SKM-1 (cell line): ENCODE data around the gene SPRED2.
A peak's percentile ranks its signal among the peaks of the same experiment; 100 is the strongest.

Source experiments
- DNase-seq: peaks from one replicate; lab custom pipeline; 2025; ENCODE audit not compliant: unreplicated experiment; lab: John Stamatoyannopoulos, UW

SPRED2 gene

DNA sequence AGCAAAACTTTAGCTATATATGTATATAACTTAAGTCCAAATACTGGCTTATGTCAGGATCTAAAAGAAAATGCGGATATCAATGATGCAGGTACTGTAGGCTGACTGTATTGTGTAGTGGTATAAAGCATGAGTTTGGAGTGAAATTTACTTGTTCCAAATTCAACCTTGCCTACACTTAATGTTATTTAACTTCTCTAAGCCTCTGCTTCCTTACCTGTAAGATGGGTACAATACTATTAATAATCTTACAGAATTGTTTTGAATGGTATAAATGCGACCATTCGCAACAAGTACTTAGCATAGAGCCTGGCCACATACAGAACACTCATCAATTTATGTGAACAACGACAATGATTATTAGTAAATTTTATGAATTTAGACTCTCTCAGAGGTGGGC is 62.4 kb downstream of the SPRED2 start:
- DNase-seq = no peak

DNA sequence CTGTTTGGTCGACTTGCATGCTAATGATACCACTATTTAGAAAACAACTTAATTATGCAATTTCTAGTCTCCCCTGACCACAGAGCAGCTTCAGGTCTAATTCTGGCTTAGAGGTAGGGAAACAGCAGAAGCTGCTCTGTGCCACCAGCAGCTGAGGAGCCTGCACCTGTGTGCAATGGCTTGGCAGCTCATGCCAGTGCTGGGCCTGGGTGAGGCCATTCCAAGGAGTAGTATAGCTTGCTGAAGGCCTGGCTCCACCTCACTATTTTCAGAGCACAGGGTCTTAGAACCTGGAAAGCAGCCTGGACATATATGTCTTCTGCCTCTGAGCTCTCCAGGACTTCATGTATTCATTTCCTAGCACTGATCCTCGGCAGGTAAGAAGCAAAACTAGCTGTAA is 62.8 kb downstream of the SPRED2 start:
- DNase-seq = no peak

DNA sequence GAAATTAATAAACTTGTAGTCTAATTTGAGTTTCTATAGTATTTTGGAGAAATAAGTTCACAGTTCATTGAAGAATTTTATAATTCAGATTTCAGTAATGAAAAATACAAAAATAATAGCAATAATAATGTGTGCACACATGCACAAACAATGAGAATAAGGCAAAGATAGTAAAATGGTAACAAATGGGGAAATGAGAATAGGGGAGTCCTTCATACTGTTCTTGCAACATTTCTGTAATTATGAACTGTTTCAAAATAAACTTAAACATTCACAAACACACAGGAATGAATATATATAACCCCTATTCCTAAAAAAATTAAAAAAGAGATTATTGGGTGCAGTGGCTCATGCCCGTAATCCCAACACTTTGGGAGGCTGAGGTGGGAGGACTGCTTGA is 63.9 kb downstream of the SPRED2 start:
- no peak for DNase-seq

DNA sequence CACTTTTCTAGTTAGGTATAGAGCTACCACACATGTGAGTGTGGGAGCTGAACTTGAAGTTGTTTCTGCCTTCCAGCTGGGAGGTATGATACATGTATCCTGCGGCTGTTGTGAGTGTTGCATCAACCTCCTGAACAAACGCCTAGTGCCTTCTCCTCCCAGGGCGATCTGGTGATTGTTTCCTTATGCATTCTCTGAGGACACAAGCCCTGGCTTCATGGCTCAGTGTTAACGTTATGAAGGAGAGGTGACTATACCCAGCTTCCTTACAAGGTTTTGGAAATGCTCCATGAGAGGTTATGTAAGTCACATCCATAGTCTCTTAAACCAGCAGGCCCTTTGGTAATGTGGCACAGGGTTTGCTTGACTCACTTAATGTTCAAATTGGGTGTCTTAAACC is 64.9 kb downstream of the SPRED2 start:
- no peak for DNase-seq

DNA sequence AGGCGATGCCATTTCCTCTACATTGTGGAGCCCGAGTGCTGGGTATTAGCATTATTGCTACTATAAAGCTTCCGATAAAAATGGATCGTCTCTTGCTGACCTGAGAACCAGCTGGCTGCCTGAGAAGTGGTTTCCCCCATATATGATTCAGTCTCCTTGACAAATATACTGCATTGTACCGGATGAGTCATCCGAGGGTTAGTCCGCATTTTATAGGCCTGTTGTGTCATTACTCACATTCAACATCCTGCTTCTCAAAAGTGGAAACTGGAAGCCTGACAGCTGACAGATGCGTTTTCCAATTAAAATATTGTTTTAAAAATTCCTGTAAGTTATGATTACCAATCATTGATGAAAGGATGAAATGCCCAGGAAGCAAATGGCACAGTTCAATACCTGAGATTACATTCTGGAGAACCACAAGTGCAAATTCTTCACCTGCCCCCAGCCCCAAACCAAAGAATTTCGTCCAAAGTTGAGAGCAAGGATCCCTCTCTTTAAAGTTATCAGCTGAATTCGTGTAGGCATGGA is 65.7 kb downstream of the SPRED2 start:
- no peak for DNase-seq

DNA sequence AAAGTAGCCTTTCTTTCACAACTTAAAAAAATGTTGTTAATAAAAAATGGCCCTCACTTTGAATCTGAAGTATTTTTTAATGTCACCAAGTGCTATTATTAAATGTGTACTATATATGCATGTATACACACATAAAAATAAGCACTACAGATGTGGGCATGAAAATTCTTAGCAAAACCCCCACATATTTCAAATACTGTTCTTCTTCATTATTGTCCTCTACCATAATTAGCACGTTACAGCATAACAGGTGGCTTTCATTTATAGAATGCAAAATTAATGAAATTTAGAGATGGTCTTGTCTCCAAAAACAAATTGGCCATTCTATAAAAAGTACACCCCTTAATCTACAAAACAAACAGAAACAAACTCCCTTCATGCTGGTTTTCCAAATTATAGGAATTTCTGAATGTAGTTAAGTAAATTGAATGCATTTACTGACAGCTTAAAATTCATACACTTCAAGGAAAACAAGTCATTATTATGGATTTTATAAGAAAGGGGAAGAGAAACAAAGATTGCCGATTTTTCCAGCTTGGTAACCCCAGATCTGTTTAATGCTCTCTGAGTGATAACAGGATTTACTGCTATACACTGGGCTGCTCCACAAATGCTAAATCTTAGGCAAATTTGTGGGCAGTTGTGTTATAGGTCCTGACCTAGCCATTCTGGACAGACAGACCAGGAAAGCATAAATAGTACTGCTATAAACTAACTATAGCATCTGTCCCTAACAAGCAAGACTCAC is 67.2 kb downstream of the SPRED2 start:
- no peak for DNase-seq

DNA sequence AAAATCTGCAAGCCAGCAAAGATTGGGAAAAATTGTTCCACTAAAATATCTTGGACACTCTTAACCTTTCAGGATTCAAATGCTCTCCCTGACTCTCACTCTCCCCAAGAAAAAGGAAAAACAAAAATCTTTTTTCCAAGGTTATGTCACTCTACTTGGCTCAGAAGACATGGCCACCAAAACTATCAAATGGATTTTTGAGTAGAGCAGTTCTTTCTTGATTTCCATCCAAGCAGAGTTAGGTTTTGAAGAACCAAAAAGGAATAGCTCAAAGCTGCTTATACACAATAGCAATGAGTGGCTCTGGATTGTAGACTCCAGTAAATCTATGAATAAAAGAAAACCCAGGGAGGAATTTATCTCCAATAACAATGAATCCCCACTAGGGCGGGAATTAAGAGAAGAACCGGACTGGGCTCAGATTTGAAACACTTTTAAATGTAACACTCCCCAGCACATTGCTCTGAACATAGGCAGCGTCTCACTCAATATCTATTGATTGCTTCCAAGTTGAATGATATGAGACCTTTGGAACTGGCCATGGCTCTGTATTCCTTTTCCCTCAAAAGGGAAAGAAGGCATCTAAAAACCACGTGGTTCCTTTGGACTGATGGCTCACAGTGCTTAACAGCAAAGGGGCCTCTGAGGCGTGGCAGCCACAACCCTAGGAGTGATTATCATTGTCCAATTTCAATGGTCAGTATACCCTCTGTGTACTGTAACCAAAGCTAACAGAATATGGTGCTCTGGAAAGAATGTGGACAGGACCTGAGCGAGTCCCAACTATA is 68.3 kb downstream of the SPRED2 start:
- DNase-seq = no peak

DNA sequence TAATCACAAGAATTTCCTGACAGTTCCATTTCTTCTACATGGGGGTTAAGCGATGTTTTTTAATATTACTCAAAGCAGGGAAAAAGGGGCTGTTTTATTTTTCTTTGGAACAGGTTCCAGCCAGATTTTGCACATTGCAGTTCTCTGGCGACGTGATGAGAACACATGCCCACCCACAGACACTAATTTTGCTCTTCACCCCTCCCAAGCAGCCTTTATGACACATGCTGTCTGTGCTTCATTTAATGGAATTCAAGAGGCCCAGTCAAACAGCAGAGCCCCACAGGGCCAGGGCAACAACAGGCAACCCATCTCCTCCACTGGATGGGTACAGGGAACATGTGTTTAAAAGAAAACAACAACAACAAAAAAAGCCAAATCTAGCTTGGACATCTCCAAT is 70.8 kb downstream of the SPRED2 start:
- DNase-seq = no peak

DNA sequence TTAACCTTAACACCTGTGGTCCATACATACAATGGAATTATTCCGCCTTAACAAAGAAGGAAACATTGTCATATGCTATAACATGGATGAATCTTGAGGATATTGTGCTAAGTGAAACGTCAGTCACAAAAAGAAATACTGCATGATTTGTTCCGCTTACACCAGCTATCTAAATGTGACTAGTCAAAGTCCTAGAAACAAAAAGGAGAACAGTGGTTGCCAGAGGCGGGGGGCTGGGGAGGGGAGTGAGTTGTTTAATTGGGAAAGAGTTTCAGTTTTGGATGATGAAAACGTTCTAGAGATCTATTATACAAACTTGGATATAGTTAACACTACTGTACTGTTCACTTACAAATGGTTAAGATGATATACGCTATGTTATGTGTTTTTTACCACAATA is 72.0 kb downstream of the SPRED2 start:
- DNase-seq = no peak

DNA sequence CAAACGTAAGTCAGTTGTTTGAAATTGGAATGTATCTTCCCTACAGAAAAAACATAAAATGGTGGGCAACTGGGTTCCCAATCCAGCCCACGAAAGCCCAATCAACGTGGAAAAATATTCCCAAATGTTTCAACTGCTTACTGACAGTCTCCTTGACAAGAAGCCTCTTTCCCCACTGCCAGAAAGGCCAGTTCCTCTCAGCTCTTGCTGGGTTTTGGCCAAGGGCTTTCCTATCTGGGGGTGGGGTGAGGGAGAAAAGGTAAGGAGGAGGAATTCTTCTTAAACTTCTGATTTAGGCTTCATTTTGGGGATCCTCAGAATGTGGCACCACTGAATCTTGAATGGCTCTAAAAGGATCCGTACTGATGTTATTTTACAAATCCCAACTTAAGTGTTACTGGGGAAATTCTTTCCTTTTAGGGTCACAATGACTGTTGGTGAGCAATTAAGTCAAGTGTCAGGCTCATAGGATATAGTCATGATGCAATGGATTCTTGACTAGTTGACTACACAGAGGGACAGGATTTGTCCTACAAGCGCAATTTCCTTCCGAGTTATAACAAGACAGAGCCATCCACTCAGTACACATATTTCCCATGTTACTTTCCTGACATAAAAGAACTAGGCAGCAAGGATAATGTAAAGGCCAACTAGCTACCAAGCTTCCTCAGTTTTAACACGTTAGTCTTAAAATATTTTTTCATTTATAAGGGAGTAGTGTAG is 73.6 kb downstream of the SPRED2 start:
- no peak for DNase-seq

DNA sequence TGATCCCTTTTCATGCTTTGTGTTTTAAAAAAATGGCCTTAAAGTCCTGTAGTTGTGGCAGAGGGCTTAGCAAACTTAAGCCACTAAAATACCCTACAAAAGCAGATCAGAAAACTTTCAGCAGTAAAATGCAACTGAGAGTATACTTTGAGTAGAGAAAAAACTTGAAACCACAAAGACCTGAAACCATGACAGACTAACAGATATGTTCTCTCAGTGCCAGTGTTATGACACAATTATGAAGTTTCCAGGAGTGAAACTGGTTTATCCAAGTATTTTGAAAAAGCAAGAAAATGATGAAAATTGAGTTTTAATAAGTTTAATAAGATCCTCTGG is 74.5 kb downstream of the SPRED2 start:
- no peak for DNase-seq

DNA sequence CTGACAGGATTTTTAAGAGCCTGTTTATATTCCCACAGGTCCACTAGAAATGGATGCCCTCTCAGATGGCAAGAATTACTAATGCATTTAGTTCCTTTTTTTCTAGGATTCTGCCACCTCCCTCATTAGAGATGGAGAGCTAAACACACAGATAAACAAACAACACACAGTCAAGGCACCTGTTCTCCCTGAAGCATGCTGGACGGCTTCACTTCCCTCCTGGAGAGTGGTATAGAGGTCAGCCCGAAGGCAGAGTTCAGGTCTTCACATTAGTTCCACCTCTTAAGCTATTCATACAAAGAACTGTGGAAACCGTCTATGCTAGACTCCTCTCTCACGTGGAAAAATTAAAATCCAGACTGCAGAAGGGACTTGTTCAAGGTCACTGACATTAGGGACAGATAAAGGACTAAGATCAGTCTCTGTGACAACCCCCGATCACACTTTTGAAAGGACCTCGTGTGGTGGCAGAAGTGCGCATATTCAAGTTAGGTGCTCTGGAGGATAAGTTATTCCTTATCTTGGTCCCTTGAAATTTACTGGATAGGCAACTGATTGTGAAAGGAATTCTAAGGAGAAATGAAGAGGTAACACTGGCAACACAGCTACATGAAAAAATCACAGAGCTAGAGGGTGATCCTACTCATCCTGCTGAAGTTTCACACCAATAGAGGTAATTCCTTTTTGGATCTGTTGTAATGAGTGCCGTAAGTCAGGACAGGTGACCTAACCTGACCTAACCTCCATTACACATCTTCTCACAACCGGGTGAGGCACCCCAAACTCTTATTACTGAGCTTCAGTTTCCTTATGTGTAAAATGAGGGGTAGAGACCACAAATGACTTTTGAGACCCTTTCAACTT is 75.1 kb downstream of the SPRED2 start:
- DNase-seq = no peak

DNA sequence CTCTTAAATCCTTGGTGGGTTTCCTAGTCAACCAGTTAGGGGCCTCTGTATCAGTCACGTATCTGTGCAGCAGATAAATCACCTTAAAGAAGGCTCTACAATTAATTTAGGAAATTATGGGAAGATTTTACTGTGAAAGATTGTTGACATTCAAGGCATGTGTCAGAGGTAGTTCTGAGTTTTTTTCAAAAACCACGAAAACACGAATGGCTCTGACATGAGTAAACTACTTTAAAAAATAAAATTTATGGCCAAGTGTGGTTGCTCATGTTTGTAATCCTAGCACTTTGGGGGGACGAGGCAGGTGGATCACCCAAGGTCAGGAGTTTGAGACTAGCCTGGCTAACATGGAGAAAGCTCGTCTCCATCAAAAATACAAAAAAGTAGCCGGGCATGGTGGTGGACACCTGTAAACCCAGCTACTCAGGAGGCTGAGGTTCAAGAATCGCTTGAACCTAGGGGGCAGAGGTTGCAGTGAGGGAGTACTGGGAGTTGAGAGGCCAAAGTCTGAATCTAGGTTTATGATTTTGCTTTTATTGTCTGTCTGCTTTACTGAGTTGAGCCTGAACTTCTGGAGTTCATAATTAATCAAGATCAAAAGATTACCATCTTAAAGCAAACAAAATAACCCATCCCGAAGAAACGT is 77.1 kb downstream of the SPRED2 start:
- DNase-seq = no peak

DNA sequence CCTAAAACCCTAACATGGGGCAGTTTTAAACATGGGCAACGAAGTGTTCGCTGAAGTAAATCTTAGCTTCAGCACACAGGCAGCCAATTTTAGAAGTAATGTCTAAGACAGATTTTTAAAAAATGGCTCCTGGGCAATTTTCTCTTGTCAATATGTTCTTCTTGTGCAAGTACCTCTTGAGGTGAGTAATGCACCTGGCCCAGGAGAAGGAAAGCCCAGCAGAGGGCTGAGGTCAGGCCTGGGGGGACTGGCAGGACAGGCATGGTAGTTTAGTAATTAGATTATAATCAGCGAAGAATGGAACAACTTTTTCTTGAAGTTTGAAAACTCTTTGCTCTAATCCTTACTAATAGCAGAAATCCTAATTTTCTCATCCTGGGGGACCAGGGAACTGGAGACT is 77.6 kb downstream of the SPRED2 start:
- no peak for DNase-seq

DNA sequence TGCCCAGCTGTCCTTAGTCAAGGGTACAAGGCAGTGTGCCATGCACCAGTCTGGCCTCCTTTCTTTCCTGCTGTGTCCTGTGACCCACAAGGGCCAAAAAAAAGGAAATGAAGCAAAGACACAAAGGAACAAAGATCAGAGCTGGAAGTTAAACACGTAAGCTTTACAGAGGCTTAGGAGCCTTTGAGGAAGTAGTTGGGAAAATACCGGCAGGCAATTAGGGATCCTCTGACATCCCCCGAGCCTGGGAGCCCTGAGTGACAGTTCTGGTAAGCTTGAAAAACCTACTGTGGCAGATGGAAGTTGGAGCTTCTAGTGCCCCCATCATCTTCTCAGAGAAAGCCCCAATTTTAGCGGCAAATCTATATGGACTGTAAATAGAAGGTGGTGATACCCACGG is 78.5 kb downstream of the SPRED2 start:
- no peak for DNase-seq

DNA sequence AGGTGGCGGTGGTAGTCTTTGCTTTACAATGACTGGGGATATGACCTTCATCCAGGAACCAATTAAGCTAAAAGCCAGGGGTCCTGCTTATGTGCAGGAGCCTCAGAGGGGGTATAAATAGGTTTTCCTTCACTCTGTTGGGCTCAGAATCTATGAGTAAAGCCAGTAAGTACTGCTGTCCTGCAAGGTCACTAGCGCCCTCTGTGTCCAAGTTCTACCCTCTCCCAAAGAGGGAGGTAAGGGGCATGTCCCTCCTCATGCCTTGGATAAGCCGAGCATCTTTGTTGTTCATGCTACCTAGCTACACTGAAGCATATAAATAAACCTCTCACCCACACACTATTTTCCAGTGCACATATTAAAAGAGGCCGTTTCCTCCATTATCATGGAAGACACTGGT is 79.4 kb downstream of the SPRED2 start:
- no peak for DNase-seq

DNA sequence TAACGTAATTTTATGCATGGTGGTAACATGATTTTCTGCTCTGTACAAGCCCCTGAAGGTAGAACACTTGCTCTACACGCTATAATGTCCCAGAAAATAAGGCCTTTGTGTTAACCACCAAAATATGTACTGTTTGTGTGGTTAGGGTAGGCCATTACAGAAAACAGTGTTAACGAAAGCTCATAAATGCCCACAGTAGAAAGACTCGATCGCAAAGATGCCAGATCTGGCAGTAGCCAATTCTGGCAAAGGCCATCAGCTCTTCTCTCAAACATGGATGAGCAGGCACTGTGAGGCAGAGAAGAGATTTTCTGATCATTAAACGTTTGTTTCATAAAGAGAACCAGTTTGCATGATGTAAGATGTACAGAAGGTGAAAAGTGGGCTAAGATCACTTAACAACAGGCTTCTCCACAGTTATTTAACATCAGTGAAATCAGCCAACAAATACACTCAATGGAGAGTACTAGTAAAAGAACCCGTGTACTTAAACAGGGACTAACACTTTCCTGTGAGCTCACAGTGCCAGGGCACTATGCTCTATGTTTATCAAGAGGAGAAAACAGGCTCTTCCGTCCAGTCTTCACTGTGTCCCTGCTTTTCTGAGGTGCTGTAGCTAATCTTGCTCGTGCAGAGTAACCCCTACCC is 80.3 kb downstream of the SPRED2 start:
- DNase-seq = no peak

DNA sequence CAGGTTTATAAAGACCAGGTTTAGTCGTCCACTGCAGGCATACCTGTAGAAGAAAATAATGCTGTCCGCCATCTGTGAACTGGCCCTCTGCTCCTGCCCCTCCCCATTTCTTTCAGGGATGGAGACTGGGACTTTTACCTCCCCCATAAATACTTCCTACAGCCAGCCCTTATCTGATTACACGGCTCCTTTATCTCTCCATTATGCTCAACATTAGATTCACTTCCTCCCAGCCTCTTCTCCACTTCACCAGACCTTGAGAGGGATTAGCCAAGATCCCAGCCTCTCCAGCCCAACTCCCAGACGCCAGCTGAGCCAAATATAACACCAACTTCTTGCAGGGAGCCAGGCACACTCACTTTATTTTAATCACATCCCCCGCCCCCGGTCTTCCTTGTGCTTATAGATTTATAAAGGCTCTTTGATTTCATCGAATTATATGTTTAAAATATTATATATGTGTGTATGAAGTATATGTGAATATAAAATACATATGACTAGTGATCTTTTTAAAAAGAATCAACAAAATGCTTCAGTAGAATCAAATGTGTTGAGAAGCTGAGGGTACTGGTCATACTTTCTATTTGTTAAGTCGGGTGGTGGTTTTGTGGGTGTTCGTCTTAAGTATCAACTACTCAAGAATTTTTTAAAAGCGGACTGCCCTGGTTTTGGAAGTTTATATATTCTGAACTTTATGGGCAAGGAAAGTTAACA is 81.0 kb downstream of the SPRED2 start:
- no peak for DNase-seq

DNA sequence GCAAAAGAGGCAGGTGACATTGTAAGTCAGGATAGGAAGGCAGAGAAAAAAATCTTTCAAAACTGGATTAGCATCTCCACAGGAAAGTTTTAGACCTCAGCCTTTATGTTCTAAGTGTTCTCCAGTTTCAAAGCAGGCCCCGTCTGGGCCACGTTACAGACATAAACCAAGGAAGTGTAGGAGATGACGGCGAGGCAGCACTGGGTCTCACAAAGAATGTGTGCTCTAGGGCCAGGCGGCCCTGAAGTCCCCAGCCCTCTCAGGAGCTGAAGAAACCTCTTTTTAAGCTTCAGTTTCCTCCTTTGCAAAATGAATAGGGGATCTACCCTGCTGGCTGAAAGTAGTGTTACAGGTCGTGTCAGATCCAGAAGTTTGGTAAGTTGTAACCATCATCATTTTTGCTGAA is 81.7 kb downstream of the SPRED2 start:
- DNase-seq = peak; percentile 14
